HG03175 (cell line): ENCODE data around the gene SAE1.
"Not testable (repeated sequence)": the region's sequence is repeated elsewhere in the genome, so short reads cannot be mapped to it uniquely, and the experiment has no call there.

Experiments used
- ATAC-seq: cut with Tn5 transposase; IDR thresholded peaks from one replicate; pipeline ENCODE4 v1.9.1; 2021; ENCODE audit warnings: mild to moderate bottlenecking, moderate library complexity; ENCODE audit not compliant: unreplicated experiment

The SAE1 gene

GRCh38 chr19:47239152-47239551, 108.5 kb downstream of the SAE1 start:
- ATAC-seq: no peak

- ATAC-seq: no peak
Measured at GRCh38 chr19:47239610-47240296, 109.1 kb downstream of the SAE1 start.

- no peak for ATAC-seq
Measured at GRCh38 chr19:47240556-47240955, 109.9 kb downstream of the SAE1 start.

- ATAC-seq: no peak
Measured at GRCh38 chr19:47240996-47241918, 110.6 kb downstream of the SAE1 start.

- no peak for ATAC-seq
Measured at GRCh38 chr19:47241919-47242577, 111.4 kb downstream of the SAE1 start.

- ATAC-seq: no peak
Measured at GRCh38 chr19:47243364-47243775, 112.7 kb downstream of the SAE1 start.

GRCh38 chr19:47243776-47244547, 113.3 kb downstream of the SAE1 start:
- peak; percentile 66 for ATAC-seq

- no peak for ATAC-seq
Measured at GRCh38 chr19:47247308-47247990, 116.8 kb downstream of the SAE1 start.

GRCh38 chr19:47253016-47253415, 122.4 kb downstream of the SAE1 start:
- ATAC-seq: not testable (repeated sequence)

- no peak for ATAC-seq
Measured at GRCh38 chr19:47253467-47253881, 122.8 kb downstream of the SAE1 start.

GRCh38 chr19:47253970-47254369, 123.3 kb downstream of the SAE1 start:
- no peak for ATAC-seq

GRCh38 chr19:47255879-47256692, 125.5 kb downstream of the SAE1 start, which contains the start of gene CCDC9:
Gene CCDC9, plus strand, starts transcription at chr19:47256525. Its CDS starts 1,876 bp downstream, at chr19:47258401.
- ATAC-seq: peak; percentile 56

GRCh38 chr19:47256693-47257410, 126.2 kb downstream of the SAE1 start:
- peak; percentile 73 for ATAC-seq

- ATAC-seq: no peak
Measured at GRCh38 chr19:47257411-47258169, 127.0 kb downstream of the SAE1 start.

- no peak for ATAC-seq
Measured at GRCh38 chr19:47258434-47258833, 127.8 kb downstream of the SAE1 start.

GRCh38 chr19:47258895-47259555, 128.4 kb downstream of the SAE1 start:
- no peak for ATAC-seq
